Mesangial cell (primary cell): ENCODE measurements around the gene NKAPL. TPM values are rescaled to one million over a fixed set of nuclear protein-coding genes. Genes with fewer than 3 reads are reported as not detected.

Source experiments
- total RNA-seq: library from RNA; depleted of rRNA; stranded (reverse); fragments of >200 nt; gene quantifications from 2 replicates; pipeline ENCODE4 v1.2.3, GENCODE V29; 2015

NKAPL gene
- total RNA-seq = 0.16 and 0.63 TPM in 2 replicates

GRCh38 chr6:28258877-28259777 is at the start of gene NKAPL:
TSS of gene NKAPL (plus strand) at chr6:28259297. CDS start at chr6:28259372, 75 bp downstream.

GRCh38 chr6:28225056-28225834 is 33.9 kb upstream of the NKAPL start, which contains the start of gene ZSCAN9:
TSS of gene ZSCAN9 (plus strand) at chr6:28225275. CDS start at chr6:28227085, 1,810 bp downstream.

GRCh38 chr6:28252009-28252975 is 6.8 kb upstream of the NKAPL start, which contains the start of gene ZKSCAN4:
TSS of gene ZKSCAN4 (minus strand) at chr6:28252269. CDS start at chr6:28251980, 289 bp downstream.

GRCh38 chr6:28266962-28267694 is 8.0 kb downstream of the NKAPL start, which contains the start of gene ZSCAN26:
TSS of gene ZSCAN26 (plus strand) at chr6:28267143. CDS start at chr6:28271920, 4,777 bp downstream.

GRCh38 chr6:28281288-28282064 is 22.4 kb downstream of the NKAPL start, which contains the start of gene PGBD1:
TSS of gene PGBD1 (plus strand) at chr6:28281572. CDS start at chr6:28283814, 2,242 bp downstream.

Other genes starting within 250 kb of the NKAPL start
- 0.89 and 1.1 TPM in 2 replicates for gene ZNF165, start 178.7 kb upstream of the NKAPL start, total RNA-seq
- 2.4 and 3.5 TPM in 2 replicates for gene ZSCAN16, start 134.7 kb upstream of the NKAPL start, total RNA-seq
- 4.6 and 12.3 TPM in 2 replicates for gene ZKSCAN8, start 117.4 kb upstream of the NKAPL start, total RNA-seq
- gene ZSCAN9, start 34.0 kb upstream of the NKAPL start, total RNA-seq = 8.1 and 11.8 TPM in 2 replicates
- 1.6 and 5.2 TPM in 2 replicates for gene ZKSCAN4, start 7.0 kb upstream of the NKAPL start, total RNA-seq
- gene ZSCAN26, start 7.8 kb downstream of the NKAPL start, total RNA-seq = 9.8 and 10.8 TPM in 2 replicates
- 2.5 and 4.9 TPM in 2 replicates for gene PGBD1, start 22.3 kb downstream of the NKAPL start, total RNA-seq
- gene ZSCAN31, start 76.9 kb downstream of the NKAPL start, total RNA-seq = 2.1 and 2.9 TPM in 2 replicates
- 2.1 and 3.2 TPM in 2 replicates for gene ZKSCAN3, start 90.7 kb downstream of the NKAPL start, total RNA-seq
- gene ZSCAN12, start 140.4 kb downstream of the NKAPL start, total RNA-seq = 3.3 and 3.5 TPM in 2 replicates
- gene ZSCAN23, start 184.2 kb downstream of the NKAPL start, total RNA-seq = 0.65 and 7.4 TPM in 2 replicates